Measurements from ENCODE around the gene MYORG. TPM values are rescaled to one million over a fixed set of nuclear protein-coding genes. Genes with fewer than 3 reads are reported as not detected.

MYORG gene
- 2.4 TPM in 2 replicates for total RNA-seq

GRCh38 chr9:34376596-34377403 lies at the start of gene MYORG:
Gene MYORG (minus strand): TSS chr9:34376898. CDS start chr9:34372943, 3,955 bp downstream.

GRCh38 chr9:34328987-34329832 lies 47.5 kb downstream of the MYORG start, which contains the start of the genes KIF24 and NUDT2:
Gene KIF24 (minus strand): TSS chr9:34329268. CDS start chr9:34311346, 17,922 bp downstream.
Gene NUDT2 (plus strand): TSS chr9:34329569. CDS start chr9:34339040, 9,471 bp downstream.

Other genes with a start within 250 kb of the MYORG start
- 21.8 and 26.0 TPM in 2 replicates for gene UBAP1, start 197.9 kb downstream of the MYORG start, total RNA-seq
- 1.0 and 2.4 TPM in 2 replicates for gene KIF24, start 47.6 kb downstream of the MYORG start, total RNA-seq
- 20.6 and 35.4 TPM in 2 replicates for gene NUDT2, start 47.3 kb downstream of the MYORG start, total RNA-seq
- 12.2 and 16.9 TPM in 2 replicates for gene FAM219A, start 81.7 kb upstream of the MYORG start, total RNA-seq
- 0.45 TPM in 1 of 2 replicates, not detected in the other for gene DNAI1, start 81.9 kb upstream of the MYORG start, total RNA-seq
- 0.09 TPM in 1 of 2 replicates, not detected in the other for gene ENHO, start 146.1 kb upstream of the MYORG start, total RNA-seq
- not detected in 2 replicates for gene CNTFR, start 212.8 kb upstream of the MYORG start, total RNA-seq
- 18.0 and 20.8 TPM in 2 replicates for gene RPP25L, start 235.2 kb upstream of the MYORG start, total RNA-seq
- gene DCTN3, start 243.6 kb upstream of the MYORG start, total RNA-seq = 85.8 and 103 TPM in 2 replicates

Measured in endothelial cell of coronary artery (primary cell).